DMS53 treated with DMSO at 0.1 percent for 48 hours (cell line): ENCODE data around the gene HOXA3.

ENCODE experiments used
- DNase-seq: peaks from one replicate; lab custom pipeline; 2025; ENCODE audit not compliant: unreplicated experiment; lab: John Stamatoyannopoulos, UW

The HOXA3 gene

DNA sequence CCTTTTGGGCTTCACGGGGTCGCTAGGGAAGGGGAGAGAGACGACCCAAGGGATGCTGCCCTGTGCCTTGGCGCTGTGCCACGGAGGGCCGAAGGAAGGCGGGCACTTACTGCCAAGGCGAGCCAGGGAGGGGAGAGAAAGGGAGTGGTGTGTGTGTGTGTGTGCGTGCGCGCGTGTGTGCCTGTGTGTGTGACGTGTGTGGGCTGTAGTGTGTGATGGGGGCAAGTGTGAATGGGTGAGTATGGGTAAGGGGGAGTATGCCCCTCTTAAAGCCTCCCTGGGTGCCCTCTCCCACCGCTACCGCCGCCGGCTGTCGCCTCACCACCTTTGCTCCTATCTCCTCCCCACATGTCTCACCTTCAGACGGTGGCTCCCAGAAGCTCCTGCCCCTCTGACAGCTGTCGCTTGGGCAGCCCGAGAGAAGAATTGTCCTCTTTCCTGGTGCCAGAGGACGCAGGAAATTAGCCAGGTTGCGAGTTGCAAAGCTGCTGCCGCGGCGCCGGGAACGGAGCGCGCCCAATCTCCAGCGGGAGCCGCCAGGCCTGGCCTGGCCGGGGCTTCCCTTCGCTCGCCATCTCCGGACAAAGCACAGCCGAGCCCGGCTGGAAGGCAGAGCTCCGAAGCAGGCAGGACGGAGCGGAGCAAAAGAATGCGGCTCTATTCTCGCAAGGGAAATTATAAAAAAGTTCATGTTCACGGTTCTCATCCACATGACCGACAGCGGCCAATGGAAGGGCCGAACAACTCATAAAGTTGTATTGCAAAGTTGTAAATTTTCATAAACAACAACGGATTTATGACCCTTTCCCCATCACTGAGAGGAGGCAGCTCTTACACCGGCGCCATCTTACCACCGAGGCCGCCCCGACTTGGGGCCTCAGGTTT, at the start of gene HOXA3:
HOXA3 (minus strand) TSS at position 653 of the 885 bp plus-strand sequence. CDS start 41,943 bp downstream, outside the sequence.
- peak; percentile 57 for DNase-seq

- DNase-seq: no peak
These were observed 49.2 kb upstream of the HOXA3 start for GRCh38 chr7:27201580-27202017.

DNA sequence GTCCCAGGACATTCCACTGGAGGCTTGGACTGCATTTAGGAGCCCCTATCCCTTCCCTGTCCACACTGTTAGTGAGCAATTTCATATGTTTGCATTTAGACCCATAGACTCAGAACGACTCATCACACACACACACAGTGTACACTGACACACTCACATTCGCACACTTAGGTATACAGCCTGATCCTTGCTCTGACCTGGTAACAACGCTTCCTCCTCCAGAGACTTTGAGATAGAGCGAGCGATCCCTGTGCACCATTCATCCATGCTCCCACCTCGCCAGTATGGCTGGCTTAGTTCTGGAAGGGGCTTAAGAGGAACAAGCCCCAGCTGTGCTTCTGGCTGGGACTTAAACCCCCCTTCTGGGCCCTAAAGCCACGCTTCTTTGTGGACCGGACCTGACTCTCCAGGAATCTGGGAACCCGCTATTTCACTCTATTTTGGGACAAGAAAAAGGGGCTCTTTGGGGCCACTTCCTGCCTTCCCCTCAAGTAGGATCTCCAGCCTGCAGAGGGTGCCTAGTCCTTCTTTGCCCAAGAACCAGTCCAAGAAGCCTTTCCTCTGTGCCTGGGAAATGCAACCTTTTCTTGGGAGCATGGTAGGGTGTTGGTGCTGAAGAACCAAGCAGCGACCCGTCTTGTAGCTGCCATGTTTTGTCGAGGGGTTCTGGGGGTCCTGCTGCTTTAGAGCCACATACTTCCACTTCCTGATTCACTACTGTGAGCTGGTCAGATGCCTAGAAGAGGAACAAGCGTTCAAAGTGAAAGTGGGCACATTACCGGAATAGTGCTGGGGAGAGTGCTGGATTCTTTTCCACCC, 48.6 kb upstream of the HOXA3 start:
- no peak for DNase-seq

DNA sequence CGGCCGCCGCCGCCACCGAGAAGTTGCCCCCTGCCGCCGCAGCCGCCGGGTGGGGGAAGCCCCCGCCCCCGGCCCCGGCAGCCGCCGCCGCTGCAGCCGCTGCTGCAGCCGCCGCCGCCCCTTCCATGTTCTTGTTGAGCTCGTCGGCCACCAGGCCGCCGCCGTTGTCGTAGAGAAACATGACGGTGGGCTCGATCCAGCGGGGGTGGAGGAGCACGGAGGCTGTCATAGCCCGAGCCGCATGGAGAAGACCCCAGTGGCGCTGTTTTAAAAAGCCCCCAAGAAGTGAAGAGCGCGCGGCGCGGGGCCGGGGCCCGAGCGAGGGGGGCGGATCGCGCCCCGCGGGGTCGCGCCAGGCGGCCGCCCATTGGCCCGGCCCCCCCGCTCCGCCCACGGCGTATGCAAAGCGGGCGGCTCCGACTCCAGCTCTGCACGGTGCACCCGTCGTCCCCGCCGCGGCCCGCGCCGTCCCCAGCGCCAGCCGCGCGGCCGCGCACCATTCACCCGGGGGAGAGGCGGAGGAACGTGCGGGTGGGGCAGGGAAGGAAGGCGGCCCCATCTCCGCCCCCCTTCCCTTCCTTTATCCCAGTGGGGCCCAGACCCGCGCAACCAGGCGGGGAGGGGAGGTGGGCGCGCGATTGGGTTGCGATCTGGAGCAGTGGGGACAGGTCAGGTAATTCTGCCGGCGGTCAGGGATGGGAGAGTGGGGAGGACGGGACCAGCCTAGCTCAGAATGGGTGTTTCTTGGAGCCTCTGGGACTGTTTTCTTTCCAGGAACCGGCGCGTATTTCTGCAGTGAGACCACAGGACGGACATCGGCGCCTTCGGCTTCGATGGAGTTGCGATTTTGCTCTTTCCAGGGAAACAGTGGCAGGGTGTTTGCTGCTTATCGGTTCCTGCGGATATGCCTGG, 47.7 kb upstream of the HOXA3 start, which contains the start of gene HOXA13:
HOXA13 (minus strand) TSS at position 243 of the 912 bp plus-strand sequence; CDS start at position 229, 14 bp downstream.
- DNase-seq: peak; percentile 43

DNA sequence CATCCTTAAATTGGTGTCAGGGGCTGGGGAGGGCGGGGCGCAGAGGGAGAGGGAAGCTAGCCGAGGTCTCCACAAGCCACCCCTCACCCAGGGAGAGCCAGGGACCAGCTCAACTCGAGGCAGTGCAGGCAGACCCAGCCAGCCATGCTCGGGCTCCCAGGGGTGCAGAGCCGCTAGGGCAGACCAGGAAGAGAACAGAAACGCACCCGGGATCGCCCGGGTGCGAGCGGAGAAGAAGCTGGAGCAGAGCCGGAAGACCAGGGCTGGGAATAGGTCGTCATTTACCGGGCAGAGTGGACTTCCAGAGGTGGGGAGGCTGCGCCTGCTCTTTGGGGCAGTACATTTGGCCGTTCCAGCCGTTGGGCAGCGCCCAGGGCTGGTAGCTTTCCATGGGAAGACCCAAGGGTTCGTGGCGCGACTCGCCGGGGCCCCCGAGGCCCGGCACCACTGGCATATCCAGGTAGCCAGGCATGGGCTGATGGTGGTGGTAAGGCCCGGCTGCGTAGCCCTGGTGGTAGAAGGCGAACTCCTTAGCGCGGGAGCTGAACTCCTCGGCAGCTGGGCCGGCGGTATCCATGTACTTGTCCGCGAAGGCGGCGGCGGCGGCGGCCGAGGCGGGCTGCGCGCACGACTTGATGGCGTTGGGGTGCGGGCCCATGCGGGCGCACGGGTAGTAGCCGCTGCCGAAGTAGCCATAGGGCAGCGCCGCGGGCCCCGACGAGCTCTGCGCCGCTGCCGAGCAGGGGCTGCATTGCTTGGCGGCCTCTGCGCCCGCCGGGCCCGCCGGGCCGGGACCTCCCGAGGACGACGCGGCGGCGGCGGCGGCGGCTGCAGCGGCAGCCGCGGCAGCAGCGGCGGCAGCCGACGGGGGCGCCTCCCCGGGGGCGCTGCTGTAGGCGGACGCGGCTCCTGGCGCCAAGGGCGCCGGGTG, 46.8 kb upstream of the HOXA3 start:
- no peak for DNase-seq

- no peak for DNase-seq
These were observed 45.9 kb upstream of the HOXA3 start for GRCh38 chr7:27198138-27198841.

DNA sequence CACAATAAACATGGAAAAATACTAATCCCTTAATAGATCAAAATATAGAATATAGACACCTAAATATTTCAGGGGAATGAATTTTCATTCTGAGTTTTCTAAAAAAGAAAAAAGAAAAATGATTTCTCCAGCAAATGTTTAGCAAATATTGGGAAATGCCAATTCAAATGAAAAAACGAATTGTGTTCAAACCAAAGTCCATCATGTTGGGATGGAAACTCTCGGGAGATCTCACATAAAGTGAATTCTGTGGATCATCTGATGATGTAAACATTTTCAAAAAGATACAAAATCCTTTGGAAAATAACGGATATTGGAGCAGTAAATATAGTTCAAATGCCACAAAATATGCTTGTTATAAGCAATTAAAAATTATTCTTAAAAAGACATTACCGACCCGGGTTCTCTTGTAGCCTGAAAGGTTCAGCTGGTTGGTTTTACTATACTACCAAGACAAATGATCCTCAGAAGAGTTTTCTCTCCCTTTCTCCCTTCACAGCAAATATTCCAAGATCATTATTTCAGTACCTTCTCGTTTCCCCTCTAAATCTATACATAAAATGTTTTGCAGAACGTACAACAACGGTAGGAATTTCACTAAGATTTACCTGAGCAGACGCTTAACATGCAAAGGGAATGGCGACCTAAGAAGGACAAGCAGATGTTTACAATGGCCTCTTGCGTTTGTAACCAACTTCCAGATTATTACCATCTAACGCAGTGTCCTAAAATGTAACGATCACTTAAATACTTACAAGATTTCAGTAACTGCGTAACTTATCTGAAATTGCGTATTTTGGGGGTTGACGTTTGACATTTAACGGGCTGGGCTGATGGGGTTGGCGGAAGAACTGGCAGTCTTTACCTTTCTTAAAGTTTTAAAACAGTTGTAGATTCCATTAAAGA, 45.0 kb upstream of the HOXA3 start:
- DNase-seq: peak; percentile 67

DNA sequence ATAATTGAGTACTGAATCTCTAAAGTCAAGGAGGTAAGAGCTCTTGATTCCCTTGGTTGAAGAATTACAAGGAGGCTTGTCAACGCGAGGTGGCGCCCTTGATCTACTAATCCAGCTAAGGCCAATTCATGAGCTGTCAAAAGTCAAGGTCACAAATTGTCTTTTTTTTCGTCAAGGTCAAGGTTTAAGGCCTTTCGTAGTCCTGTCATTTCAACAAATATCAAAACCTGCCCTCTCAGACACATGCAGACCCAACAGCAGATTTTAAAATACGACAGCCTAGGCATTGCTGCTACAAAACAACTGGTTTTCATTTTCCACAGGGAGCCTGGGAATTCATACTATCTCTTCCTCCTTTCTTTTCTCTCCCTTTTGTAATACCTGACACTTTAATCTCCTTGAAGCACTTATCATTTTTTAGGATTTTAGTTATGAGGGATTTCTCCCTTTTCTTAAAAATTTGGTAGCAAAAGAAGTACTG, 43.9 kb upstream of the HOXA3 start:
- peak; percentile 91 for DNase-seq

GRCh38 chr7:27194686-27195379, 42.5 kb upstream of the HOXA3 start:
- no peak for DNase-seq

- DNase-seq: no peak
These were observed 41.6 kb upstream of the HOXA3 start for GRCh38 chr7:27194002-27194352.

DNA sequence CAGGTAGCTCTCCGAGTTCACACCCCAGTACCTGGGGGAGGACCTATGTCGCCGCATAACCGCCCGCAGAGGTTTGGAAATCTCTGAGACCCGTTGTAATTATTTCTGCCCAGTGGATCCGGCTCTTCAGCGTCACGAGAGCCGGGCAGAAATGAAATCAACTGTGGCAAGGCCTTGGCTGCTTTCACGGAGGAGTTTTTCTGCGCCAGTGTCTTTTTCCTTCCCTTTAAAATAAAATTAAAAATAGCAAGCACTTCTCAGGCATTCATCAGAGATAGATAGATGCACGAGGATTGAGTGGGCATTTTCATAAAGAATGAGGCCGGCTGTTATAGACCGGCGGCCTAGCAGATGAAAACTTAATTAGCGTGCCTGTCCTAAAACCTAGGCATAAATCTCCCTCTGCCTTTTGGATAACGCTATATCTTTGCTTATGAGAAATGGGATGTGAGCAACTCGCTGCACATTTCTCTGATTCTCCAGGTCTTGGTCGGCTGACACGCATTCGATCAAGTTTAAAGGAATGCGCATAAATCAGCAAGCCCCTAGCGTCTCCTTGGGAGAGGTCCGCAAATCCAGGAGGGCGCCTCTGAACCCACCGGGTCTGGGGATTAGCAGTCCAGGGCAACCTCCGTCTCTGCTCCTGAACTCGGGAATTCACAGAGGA, 41.1 kb upstream of the HOXA3 start:
- DNase-seq: no peak

DNA sequence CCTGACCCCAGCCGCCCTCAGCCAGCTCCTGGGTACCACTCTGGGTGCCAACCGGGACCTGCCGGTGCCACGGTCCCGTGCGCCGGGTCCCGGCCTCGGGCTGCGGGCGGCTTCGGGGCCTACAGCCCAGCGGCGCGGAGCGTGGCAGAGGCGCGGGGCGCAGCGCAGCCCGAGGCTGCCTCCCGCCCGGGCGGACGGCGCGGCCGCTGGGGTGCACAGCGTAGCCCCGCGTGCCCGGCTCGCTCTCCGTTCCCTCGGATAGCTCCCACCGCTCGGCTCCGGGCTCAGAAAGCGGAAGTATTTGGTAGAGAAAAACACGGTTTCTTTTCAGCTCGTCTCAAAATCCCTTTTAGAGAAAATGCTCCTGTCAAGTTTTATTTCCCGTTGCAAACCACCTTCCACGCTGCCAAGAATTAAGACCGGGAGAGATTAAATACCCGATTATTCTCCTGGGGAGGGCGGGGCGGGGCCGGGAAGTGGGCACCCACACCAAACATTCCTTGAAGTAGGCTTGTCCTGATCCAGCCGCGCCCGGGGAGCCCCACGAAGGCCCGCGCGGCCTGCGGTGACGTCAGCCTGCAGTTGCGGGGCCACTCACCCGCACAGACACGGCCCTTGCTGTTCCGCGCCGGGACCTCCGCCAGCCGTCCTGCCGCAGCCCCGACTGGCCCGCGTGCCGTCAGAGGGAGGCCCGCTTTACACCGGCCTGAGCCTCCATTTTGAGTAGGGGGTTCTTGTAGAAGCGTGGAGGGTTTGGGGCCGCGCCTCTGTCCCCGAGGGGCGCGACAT, 40.4 kb upstream of the HOXA3 start:
- no peak for DNase-seq

GRCh38 chr7:27191833-27192545, 39.6 kb upstream of the HOXA3 start:
- no peak for DNase-seq

DNA sequence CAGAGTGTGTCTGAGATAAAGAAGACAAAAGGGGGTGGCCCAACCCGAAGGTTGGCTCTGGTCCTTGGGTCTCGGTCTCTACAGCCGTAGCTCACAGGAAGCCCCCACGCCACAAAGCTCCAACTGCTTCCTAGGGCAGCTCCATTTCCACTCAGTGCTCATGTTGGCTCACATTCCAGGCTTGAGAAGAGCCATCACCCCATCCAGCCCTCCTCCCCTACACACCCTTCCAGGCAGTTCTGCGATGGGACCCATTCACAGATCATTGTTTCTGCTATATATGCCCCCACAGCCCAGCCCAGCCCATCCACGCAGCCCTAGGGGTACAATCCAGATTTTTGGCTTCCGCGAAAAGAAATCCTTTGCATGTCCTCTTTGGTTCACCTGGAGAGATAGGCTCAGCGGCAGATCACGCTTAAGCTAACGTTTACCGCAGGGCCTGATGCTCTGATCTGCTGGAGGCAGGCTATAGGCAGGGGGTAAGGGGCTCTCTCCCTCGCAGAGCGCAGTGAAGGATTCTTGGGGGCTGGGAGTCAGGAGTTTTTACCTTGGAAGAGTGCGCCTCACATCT, 38.9 kb upstream of the HOXA3 start:
- DNase-seq: no peak
